Prostate gland (tissue), 2 donors: ENCODE results near the gene DIS3L2.
"Not testable (repeated sequence)": the region's sequence is repeated elsewhere in the genome, so short reads cannot be mapped to it uniquely, and the experiment has no call there.

Experiments used
- POLR2A ChIP-seq: fragments of 450-650 bp; IDR thresholded peaks from one replicate; pipeline ENCODE4 v1.6.1; 2016; ENCODE audit warnings: antibody characterized with exemption, mild to moderate bottlenecking
- POLR2AphosphoS5 ChIP-seq: sonication (generic); formaldehyde crosslinking; IDR thresholded peaks from one replicate; pipeline ENCODE4 v1.6.1; 2017; ENCODE audit warnings: antibody characterized with exemption
- TF ChIP-seq, protein P1 (sequence below), 4 experiments: fragments of 200-600 bp in 2 of 4; fragments of 450-650 bp in 2 of 4; sonication (generic) in 2 of 4; IDR thresholded peaks; 1 replicate in 3 of 4; 2 replicates in 1 of 4; pipeline ENCODE4 v1.5.1; 2016 to 2019; ENCODE audit warnings: antibody characterized with exemption in 4 of 4, mild to moderate bottlenecking in 2 of 4, moderate library complexity in 2 of 4

DNA sequence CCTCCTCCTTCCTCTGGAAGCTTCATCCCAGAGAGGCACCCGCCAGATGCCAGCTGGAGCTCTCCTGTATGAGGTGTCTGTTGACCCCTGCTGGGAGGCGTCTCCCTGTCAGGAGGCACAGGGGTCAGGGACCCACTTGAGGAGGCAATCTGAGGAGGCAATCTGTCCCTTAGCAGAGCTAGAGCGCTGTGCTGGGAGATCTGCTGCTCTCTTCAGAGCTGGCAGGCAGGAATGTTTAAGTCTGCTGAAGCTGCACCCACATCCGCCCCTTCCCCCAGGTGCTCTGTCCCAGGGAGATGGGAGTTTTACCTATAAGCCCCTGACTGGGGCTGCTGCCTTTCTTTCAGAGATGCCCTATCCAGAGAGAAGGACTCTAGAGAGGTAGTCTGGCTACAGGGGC lies 75.4 kb downstream of the DIS3L2 start:
- TF ChIP-seq, protein P1, sequence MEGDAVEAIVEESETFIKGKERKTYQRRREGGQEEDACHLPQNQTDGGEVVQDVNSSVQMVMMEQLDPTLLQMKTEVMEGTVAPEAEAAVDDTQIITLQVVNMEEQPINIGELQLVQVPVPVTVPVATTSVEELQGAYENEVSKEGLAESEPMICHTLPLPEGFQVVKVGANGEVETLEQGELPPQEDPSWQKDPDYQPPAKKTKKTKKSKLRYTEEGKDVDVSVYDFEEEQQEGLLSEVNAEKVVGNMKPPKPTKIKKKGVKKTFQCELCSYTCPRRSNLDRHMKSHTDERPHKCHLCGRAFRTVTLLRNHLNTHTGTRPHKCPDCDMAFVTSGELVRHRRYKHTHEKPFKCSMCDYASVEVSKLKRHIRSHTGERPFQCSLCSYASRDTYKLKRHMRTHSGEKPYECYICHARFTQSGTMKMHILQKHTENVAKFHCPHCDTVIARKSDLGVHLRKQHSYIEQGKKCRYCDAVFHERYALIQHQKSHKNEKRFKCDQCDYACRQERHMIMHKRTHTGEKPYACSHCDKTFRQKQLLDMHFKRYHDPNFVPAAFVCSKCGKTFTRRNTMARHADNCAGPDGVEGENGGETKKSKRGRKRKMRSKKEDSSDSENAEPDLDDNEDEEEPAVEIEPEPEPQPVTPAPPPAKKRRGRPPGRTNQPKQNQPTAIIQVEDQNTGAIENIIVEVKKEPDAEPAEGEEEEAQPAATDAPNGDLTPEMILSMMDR (IDR thresholded peaks at IDR 0.05) = not testable (repeated sequence)
- not testable (repeated sequence) for TF ChIP-seq POLR2A, POLR2AphosphoS5
